HG03558 (cell line): ENCODE measurements around the gene SPRR2D.
"Not testable (repeated sequence)": the region's sequence is repeated elsewhere in the genome, so short reads cannot be mapped to it uniquely, and the experiment has no call there.

Source experiments
- ATAC-seq: cut with Tn5 transposase; IDR thresholded peaks from one replicate; pipeline ENCODE4 v1.9.1; 2021; ENCODE audit warnings: moderate number of reproducible peaks; ENCODE audit not compliant: unreplicated experiment; ENCODE audit errors: extremely low read depth

Gene SPRR2D

DNA sequence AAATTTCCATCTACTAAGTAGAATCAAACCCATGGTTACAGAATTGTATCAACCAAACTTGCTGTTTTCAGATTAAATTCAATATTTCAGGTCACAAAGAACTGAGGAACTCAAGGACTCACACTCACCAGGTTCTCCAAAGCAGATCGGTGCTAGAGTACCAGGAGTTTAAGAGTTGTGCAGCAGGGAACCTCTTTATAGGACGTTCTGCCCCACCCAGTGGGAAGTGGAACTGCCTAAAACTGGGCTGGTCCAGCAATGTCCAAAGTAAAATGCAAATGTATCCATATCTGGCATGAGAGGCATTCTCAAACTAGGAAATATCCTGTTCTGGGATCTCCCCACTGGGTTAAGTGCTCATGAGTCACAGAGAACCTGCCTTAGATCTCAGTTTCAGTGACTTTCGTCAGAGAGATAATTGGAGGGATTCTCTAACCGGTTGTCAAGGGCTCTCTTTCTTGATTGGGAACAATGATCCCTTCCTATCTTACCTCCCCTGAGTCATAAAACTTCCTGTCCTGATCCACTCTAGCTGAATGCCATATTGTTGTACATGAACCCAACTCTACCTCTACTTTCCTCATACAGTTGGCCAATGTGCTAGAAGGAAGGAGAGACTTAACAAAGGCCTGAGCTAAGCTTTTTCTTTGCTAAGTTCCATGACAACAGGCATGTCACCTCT, at the start of gene SPRR2D:
Gene SPRR2D (minus strand): TSS at position 171 of the 682 bp plus-strand sequence. CDS start 774 bp downstream, outside the sequence.
- ATAC-seq: no peak

DNA sequence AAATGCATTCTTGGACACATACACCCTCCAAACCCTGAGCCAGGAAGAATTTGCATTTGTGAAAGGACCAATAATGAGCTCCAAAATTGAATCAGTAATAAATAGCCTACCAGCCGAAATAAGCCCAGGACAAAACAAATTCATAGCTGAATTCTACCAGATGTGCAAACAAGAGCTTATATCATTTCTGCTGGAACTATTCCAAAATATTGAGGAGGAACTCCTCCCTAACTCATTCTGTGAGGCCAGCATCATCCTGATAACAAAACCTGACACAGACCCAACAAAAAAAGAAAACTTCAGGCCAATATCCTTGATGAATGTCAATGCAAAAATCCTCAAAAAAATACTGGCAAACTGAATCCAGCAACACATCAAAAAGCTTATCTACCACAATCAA, 46.7 kb upstream of the SPRR2D start:
- ATAC-seq: no peak

DNA sequence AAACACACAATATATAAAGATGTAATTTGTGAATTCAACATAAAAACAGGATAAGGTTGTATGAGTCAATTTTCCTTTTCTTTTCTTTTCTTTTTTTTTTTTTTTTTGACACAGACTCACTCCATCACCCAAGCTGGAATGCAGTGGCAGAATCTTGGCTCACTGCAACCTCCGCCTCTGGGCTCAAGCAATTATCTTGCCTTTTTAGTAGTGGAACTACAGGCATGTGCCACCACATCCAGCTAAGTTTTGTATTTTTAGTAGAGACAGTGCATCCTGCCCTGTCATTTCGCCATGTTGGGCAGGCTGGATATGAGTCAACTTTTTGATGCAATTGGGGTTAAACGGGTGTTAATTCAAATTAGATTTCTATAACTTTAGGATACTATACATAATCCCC, 40.8 kb upstream of the SPRR2D start:
- no peak for ATAC-seq

DNA sequence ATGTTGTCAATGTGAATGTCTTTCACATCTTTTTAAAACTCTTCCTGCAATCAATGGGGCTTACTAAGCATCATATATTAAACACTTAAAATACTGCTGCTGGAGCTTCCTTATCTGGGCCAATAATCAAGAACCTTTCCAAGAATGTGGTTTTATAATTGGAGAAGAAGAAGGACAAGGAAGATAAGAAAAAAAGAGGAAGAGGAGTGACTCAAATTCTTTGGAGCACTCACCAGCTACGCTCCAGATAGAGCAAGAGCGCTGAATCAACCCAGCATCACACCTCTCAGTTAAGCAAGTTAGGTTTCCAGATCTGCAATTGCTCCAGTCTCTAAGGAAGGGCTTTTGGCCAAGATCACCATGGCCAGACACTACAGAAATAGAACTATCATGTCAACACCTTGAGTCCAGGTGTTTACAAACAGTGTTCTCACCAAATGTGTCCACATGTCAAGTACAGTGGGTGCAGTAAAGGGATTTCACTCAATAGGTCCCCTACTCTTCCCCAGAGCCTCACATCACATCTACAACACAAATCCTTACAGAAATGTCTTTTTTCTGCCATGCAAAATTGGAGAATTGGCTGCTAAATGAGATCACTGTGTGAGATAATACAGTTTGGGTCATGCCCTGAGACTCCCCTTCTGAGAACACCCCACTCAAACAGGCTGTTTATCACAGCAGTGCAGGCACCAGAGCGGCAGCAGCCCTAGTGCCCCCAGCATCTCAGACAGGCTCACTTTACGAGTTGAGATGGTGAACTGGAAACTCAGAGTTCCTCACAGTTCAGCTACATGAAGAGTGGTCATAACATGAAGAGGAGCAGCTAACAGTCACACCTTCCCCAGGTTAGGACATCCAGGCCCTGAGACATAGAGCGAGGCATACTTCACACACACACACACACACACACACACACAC, 32.1 kb upstream of the SPRR2D start:
- no peak for ATAC-seq

DNA sequence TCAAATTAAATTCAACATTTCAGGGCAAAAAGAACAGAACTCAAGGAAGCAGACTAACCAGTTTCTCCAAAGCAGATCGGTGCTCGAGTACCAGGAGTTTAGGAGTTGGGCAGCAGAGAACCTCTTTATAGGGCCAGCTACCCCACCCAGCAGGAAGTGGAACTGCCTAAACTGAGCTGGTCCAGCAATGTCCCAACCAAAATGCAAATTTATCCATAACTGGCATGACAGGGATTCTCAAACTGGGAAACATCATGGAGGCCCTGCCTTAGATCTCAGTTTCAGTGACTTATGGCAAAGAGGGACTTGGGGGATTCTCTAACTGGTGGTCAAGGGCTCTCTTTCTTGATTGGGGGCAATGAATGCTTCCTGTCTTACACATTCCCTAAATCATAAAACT, 30.6 kb upstream of the SPRR2D start, which contains the start of gene SPRR2B:
Gene SPRR2B (minus strand): TSS at position 101 of the 400 bp plus-strand sequence. CDS start 772 bp downstream, outside the sequence.
- ATAC-seq: no peak

DNA sequence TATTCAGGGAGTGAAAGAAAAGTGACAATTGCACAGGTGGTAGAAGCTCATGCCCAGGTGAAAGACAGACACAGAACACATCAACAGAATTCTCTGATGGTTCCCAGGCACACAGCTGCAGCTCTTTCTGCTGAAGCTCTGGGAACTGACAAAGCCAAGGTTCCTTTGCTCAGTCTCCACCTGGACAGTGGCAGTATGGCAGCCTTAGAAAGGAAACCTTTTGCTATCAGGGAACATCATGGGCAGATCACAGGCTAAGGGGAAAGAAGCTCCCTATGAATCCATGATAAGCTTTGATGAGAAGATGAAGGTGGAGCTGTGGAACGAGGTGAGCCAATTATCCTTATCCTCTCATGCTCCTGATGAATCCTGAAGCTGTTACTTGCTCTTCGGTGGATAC, 29.3 kb upstream of the SPRR2D start:
- no peak for ATAC-seq

DNA sequence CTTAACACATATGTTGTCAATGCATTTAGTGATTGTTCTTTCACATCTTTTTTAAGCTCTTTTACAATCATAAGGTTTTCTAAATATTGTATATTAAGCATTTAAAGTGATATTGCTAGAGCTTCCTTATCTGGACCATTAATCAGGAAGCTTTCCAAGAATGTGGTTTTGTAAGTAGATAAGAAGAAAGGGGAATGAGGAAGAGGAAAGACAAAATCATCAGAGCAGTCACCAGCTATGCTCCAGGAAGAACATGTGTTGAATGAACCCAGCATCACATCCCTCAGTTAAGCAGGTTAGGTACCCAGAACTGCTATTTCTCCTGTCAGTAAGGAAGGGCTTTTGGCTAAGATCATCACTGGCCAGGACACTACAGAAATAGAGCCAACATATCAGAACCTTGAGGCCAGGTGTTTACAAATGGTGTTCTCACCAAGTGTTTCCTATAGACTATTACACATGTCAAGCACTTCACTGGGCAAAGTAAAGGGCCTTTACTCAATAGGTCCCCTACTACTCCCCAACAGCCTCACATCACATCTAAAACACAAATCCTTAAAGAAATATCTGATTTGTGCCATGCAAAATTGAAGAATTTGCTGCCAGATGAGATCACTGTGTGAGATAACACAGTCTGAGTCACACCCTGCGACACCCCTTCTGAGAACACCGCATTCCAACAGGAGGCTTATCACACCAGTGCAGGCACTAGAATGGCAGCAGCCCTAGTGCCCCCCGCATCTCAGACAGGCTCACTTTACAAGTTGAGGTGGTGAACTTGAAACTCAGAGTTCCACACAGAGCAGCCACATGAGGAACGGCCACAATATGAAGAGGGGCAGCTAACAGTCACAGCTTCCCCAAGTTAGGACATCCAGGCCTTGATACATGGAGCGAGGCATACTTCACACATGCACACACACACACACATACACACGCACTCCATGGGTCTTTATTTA, 18.2 kb upstream of the SPRR2D start:
- no peak for ATAC-seq

DNA sequence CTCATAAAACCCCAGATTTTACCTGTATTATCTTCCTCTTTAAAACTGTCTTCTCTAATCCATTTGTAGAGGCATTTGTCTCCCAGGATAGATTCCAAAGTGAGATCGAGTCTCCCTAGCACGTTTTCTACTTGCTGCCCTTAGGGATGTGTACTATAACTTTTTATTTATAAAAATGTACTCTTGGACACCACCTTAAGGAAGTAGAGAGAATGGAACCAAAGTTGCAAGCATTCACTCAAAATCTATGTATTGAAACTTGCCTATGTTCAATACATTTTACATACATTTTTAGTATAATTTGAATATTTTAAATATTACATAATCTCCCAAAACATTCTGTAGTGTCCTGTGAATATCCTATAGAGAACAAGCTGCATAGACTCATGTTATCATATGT, 17.2 kb upstream of the SPRR2D start:
- no peak for ATAC-seq

DNA sequence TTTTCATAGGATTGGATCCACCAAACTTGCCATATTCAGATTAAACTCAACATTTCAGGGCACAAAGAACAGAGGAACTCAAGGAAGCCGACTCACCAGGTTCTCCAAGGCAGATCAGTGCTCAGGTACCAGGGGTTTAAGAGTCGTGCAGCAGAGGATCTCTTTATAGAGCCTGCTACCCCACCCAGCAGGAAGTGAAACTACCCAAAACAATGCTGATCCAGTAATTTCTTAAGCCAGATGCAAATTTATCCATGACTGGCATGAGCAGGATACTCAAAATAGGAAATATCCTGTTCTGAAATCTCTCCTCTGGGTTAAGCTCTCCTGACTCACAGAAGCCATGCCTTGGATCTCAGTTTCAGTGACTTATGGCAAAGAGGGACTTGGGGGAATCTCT, 16.5 kb upstream of the SPRR2D start, which contains the start of gene SPRR2A:
Gene SPRR2A (minus strand): TSS at position 138 of the 400 bp plus-strand sequence. CDS start 777 bp downstream, outside the sequence.
- no peak for ATAC-seq

DNA sequence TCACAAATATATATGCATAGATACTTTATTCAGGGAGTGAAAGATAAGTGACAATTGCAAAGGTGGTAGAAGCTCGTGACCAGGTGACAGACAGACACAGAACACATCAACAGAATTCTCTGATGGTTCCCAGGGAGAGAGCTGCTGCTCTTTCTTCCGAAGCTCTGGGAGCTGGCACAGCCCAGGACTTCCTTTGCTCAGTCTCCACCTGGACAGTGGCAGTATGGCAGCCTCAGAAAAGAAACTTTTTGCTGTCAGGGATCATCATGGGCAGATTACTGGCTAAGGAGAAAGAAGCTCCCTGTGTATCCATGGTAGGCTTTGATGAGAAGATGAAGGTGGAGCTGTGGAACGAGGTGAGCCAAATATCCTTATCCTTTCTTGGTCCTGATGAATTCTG, 15.2 kb upstream of the SPRR2D start:
- not testable (repeated sequence) for ATAC-seq

DNA sequence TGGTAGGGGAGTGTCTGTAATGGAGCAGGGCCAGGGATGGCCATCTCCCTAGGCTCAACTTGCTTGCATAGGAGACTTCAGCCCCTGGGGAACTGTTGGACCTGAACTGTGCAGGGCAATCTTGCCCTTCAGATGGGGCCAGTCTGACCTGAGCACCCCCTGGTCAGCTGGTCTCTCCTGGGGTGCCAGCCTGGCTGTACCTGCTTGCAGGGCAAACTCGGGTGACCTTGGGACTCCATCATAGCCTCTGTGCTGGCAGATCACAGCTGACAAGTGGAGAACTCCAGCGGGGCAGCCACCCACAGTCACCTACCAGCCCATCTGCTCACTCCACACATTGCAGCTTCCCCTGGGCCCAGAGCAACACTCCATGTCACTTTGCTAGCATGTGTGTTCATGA, 8.3 kb upstream of the SPRR2D start:
- no peak for ATAC-seq

DNA sequence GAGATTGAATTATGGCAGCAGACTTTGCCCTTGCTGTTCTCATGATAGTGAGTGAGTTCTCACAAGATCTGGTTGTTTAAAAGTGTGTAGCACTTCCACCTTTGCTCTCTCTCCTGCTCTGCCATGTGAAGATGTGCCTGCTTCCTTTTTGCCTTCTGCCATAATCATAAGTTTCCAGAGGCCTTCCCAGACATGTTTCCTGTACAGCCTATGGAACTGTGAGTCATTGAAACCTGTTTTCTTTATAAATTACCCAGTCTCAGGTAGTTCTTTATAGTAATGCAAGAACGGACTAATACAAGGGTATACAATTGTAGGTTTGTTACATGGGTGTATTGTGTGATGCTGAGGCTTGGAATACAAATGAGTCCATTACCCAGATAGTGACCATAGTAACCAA, 5.7 kb downstream of the SPRR2D start:
- no peak for ATAC-seq

DNA sequence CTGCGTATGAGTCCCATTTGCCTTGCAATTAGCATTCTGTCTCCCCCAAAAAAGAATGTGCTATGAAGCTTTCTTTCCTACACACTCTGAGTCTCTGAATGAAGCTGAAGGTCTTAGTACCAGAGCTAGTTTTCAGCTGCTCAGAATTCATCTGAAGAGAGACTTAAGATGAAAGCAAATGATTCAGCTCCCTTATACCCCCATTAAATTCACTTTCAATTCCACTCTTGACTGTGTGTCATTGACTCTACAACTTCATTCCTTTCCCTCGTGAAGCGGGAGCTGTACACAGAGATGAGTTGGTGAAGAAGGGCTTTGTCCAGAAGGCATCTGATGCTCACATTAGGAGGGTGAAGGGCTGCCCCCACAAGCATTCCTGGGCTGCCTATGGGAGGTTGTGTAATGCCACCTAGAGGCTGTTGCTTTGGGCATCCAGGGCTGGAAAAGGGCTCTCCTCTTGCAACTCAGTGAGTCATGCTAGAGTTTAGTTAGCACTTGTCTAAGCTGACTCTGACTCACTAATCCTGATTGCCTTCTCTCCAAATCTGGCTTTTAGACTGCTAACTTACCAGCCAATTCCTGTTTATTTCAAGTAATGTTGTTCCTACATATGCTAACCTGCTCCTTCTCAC, 8.1 kb downstream of the SPRR2D start:
- ATAC-seq: no peak

DNA sequence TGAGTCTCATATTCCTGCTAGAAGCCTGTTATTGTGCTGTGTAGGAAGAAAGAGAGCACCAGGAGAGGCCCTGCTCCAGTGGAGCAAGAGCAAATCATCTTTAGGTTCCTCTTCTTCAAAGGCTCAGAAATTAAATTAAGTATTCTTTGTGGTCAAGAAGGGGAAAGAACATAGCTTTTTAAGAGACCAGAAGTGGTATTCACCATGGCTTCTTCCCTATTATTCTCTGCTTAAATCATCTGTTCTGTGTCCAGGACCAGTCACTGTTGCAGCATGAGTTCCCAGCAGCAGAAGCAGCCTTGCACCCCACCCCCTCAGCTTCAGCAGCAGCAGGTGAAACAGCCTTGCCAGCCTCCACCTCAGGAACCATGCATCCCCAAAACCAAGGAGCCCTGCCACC, 8.8 kb downstream of the SPRR2D start:
- ATAC-seq: no peak

DNA sequence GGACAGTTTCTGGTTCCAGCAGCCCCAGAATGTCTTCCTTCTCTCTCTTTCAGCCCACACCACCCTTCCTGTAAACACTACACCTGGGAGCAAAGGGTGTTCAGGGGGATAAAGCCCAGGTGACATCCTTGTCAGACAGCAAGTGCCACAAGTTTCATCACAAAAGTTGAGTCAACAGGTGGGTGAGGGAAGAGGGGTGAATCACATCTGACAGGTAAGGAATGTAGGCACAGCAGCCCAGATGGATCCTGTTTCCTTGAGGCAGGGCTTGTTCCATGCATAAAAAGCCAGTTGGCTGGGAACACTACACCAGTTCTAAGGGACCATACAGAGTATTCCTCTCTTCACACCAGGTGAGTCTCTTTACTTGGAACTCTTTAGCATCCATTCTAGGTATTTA, 10.0 kb downstream of the SPRR2D start, which contains the start of gene SPRR1B:
Gene SPRR1B (plus strand): TSS at position 309 of the 400 bp plus-strand sequence. CDS start 1,143 bp downstream, outside the sequence.
- no peak for ATAC-seq

DNA sequence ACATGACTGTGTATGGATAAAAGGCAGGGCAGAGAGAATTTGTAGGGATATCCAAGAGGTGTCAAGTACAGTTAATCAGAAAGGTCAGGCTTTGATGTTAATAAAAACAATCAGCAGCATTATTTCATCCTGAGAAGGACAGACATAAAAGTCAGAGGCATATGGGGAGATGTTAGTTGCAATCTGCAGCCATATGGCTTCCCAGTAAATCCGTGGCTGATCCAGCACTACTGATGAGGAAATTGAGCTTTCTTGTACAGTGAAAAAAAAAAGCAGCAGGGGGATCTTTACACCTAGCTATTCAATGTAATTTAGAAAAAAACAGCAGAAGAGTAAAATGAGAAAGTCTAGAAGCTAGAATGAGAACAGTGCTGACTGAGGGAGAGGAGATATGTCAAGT, 12.2 kb downstream of the SPRR2D start:
- ATAC-seq: no peak

DNA sequence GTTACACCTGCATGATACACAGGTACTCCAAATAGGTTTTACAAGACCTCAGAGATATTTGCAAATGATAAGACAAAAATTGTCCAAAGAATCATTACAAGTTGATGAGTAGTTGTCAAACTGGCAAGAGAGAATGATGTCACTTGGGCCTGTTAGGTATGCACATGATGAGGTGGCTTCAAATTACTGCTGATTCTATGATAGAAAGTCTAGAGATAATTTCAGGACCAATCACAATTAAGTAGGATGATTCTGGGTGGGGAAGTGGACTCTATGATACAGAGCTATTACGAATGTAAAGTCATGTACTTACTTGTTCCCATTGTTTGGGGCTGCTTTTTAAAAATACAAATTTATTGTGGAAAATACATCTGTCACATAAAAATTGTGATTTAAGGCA, 15.1 kb downstream of the SPRR2D start:
- no peak for ATAC-seq

DNA sequence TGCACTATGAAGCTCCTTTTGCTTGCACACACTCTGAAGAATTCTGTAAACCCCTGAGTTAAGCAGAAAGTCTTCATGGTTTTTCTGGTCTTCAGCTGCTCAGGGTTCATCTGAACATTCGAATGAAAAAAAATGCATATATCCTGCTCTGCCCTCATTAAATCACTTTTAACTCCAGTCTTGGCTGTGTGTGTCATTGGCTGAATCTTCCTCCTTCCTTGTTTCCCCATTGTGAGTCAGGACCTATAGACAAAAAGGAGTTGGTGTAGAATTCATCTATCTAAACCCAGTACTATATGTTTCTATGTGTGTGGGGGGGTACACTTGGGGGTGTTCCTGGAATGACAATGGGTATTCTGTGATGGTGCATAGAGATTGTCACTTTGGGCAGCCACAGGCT, 16.5 kb downstream of the SPRR2D start:
- ATAC-seq: no peak

DNA sequence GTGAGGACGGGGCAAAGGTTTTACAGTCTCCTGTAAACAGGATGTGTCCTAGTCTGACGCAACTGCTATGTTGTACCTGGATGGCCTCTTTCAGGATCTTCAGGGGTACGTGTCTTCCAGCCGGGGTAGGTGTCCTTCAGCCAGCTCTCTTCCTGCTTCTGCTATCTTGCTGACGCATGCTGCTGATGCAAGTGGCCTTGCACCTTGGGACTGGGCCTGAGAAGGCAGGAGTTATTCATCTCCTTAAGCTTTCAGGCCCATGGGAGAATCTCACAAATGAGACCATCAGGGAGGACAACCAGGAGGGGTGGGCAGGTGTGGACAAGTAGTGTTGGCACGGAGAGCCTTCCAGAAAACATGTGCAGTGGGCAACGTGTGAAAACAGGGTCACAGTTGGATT, 17.8 kb downstream of the SPRR2D start:
- no peak for ATAC-seq

DNA sequence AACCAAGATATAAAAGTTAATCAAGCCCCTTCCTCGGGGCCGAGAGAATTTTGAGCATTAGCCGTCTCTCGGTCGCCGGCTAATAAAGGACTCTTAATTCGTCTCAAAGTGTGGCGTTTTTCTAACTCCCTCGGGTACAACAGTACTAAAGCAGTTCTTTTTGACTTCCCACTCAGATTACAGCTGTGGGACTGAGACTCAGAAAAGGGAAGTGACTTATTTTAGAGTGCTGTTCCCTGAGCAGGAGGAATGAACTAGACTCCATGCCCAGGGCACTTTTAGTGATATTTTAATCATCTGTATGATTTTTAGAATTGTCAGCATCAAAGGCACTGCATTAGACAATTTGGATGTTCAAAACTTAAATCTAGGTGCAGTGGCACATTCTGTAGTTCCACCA, 18.6 kb downstream of the SPRR2D start:
- ATAC-seq: not testable (repeated sequence)
